Fibroblast of skin of right biceps (primary cell): Measurements from ENCODE around the gene INPP4B.
"Not testable (repeated sequence)": the region's sequence is repeated elsewhere in the genome, so short reads cannot be mapped to it uniquely, and the experiment has no call there.

Experiments
- DNase-seq: peaks from one replicate; pipeline ENCODE4 v3.0.0-alpha.2; 2013

Gene INPP4B

DNA sequence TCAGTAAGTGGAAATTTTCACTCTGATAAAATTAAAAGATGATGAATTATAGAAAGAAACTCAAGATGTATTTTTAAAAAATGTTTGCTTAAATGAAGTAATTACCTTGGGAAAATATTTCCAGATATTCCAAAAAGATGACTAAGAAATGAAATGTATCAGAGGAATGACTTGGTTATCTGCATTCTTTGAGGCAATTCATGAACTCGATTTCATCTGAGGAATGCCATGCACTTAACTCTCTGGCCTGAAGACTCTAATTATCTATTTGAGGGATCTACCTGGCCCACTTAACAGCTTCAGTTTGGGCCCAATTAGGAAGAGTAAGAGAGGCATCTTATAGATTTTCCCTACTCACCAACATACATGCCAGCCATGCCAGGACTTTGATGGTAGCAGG lies 182.3 kb downstream of the INPP4B start:
- peak; percentile 15 for DNase-seq

- DNase-seq: no peak
These were observed 185.4 kb downstream of the INPP4B start for GRCh38 chr4:142660728-142661127.

- peak; percentile 33 for DNase-seq
These were observed 189.9 kb downstream of the INPP4B start for GRCh38 chr4:142656178-142656577.

DNA sequence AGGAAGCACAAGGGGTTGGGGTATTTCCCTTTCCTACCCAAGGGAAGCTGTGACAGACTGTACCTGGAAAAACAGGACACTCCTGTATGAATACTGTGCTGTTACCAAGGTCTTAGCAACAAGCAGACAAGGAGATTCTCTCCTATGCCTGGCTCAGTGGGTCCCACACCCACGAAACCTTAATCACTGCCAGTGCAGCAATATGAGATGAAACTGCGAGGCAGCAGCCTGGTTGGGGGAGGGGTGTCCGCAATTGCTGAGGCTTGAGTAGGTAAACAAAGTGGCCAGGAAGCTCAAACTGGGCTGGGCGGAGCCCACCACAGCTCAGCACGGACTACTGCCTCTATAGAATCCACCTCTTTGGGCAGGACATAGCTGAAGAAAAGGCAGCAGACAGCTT lies 197.7 kb downstream of the INPP4B start:
- no peak for DNase-seq

DNA sequence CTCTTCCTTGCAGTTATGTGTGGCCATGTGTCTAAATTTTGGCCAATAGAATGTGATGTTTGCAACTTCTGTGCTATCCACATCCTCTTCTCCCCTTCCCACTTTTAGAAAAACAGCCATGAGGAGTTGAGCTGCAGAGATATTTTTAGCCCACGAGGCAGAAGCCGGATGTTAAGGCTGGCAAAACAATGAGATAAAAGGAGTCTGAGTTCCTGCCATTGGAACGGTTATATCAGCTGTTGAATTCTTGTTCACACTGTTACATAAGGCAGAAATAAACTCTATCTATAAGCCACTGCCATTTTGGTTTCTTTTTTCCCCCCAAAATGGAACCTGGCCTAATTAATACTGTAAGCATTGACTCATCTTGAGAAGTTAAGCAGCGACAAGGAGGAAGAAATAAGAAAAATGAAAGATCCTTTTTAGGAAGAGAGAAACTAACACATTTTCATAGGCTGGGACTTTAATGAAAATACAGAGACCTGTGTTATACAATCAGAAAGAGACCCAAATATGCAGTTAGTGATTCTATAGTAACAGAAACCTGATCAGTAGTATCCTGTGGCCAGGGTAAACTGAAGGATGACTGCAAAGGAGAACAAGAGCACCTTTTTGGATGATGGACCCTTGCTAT lies 200.5 kb downstream of the INPP4B start:
- peak; percentile 1 for DNase-seq

GRCh38 chr4:142644628-142645027 lies 201.5 kb downstream of the INPP4B start:
- DNase-seq: not testable (repeated sequence)

GRCh38 chr4:142637614-142638013 lies 208.5 kb downstream of the INPP4B start:
- no peak for DNase-seq

GRCh38 chr4:142631836-142632235 lies 214.3 kb downstream of the INPP4B start:
- DNase-seq: no peak

DNA sequence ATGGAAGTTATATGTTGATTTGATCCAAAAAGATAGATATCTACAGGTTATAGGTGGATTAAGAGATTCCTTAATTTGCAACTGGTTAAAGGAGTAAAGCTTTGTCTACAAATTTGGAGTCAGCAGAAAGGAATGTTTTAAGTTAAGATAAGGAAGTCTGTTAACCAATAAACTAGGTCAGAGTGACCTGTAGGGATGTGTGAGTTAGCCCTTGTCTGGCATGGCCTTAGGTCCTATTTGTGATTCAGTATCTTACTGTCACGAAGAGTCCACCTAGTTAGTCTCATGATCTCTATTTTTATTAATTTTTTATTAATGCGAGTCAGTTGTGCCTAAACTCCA lies 230.8 kb downstream of the INPP4B start:
- peak; percentile 38 for DNase-seq

- DNase-seq: peak; percentile 56
These were observed 231.3 kb downstream of the INPP4B start for GRCh38 chr4:142614621-142615323.

- no peak for DNase-seq
These were observed 238.1 kb downstream of the INPP4B start for GRCh38 chr4:142607976-142608375.

DNA sequence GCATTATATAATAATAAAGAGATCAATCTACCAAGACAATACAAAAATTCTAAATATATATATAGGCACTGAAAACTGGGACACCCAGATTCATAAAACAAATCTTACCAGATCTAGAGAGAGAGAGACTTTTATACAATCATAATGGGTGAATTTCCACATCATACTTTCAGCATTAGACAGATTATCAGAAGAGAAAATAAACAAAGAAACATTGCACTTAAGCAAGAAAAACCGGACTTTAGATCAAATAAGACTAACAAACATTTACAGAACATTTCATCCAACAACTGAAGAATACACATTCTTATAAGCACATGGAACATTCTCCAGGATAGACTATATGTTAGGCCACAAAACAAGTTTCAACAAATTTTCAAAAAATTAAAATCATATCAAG lies 245.1 kb downstream of the INPP4B start:
- DNase-seq: no peak

DNA sequence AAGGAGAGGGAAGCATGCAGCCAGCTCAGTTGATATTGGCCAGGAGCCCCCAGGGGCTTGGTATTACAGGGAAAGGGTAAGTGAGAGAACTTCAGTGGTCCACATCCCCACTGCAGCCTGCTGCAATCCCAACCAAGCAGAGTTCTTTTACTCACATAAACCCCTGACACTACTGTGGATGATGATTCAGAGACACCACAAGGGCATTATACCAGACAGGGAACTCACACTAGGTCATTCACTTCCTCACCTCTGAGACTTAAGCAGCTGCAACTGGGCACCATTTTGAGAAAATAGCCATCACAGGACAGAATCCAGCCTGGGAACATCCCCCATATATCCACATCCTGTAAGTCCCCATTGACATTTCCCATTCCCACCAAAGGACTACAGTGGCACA lies 248.0 kb downstream of the INPP4B start:
- no peak for DNase-seq

DNA sequence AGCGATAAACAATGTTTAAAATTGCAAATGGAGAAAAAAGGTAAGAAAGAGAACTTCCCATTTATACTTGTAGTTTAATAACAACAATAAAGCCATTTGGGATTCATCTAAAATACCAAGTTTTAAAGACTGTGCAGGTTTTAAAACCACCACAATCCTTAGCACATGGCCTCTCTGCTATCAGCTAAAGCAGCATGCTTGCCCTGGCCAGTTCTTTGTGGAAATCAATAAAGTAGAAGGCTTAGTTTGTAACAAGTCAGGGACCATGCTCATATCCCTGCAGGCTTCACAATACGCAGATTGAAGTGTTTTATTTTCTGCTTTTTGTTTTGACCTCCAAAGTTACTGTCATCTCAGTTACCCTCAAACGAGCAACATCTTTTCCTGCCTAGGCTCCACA lies 249.5 kb downstream of the INPP4B start:
- DNase-seq: no peak

- DNase-seq: no peak
These were observed 250.0 kb downstream of the INPP4B start for GRCh38 chr4:142596121-142596520.

- no peak for DNase-seq
These were observed 250.8 kb downstream of the INPP4B start for GRCh38 chr4:142595222-142595871.

- peak; percentile 22 for DNase-seq
These were observed 260.7 kb downstream of the INPP4B start for GRCh38 chr4:142585411-142585810.

GRCh38 chr4:142583708-142584107 lies 262.4 kb downstream of the INPP4B start:
- no peak for DNase-seq

DNA sequence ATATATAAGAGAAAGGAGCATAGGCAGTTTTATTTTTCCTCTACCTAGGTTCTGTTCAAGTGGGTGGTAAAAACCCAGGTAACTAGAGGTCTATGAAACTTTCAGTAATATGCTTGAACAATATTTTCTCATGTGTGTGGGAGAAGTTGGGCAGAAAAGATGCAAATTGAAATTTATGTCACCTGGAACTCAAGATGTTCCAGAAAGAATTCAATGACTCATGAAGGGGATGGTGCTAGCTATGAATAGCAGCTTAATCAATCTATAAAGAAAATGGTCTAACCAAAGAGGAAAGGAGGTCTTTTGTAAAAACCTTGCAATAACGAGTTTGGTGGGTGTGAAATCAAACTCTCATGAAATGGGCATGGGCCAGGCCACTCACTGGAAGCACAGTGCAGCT lies 263.8 kb downstream of the INPP4B start:
- DNase-seq: no peak

- DNase-seq: no peak
These were observed 264.2 kb downstream of the INPP4B start for GRCh38 chr4:142581881-142582280.

DNA sequence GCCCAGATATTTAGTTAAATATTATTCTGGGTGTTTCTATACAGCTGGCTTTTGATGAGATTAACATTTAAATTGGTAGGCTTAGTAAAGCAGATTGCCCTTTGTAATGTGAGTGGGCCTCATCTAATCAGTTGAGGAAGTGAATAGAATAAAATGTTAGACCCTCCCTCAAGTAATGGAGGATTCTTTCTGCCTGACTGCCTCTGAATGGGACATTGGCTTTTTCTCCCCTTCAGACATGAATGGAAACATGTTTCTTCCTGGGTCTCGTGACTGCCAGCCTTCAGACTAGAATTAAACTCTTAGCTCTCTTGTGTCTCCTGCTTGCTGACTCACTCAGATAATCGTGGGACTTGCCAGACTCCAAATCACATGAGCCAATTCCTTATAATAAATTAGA lies 266.7 kb downstream of the INPP4B start:
- no peak for DNase-seq

DNA sequence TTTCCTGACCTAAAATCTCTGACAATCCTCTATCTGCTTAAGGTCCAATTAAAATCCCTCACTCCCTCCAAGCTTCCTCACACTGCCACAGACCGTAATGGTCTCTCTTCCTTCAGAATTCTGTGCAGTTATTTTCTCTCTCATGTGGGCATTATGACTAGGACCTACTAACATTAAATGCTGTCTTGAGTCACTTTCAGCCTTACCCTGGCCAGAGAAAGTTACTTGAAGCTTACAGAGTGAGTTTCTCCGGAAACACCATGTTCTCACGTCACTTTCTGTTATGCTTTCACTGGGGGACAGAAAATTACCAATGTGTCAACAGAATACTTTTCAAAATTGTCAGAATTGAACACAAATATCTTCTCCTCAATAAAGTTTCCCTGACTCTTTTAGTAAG lies 271.8 kb downstream of the INPP4B start:
- no peak for DNase-seq

- no peak for DNase-seq
These were observed 274.0 kb downstream of the INPP4B start for GRCh38 chr4:142572071-142572470.
